Loucy (cell line): ENCODE measurements around the gene CHST11.

Source experiments
- H2AFZ ChIP-seq: fragments of 200-600 bp; sonication (generic); 2 replicates; pipeline ENCODE4 v1.6.0; 2016; ENCODE audit warnings: antibody characterized with exemption, mild to moderate bottlenecking, low read length, moderate library complexity
- H3F3A ChIP-seq: fragments of 200-600 bp; 2 replicates; pipeline ENCODE4 v1.6.0; 2016; ENCODE audit warnings: antibody characterized with exemption, low read depth, mild to moderate bottlenecking
- H3K27me3 ChIP-seq: fragments of 200-600 bp; sonication (generic); 2 replicates; pipeline ENCODE4 v1.6.1; 2014; ENCODE audit warnings: low read length, mild to moderate bottlenecking; ENCODE audit not compliant: insufficient read depth, poor library complexity, severe bottlenecking
- H3K36me3 ChIP-seq: fragments of 200-600 bp; sonication (generic); 2 replicates; pipeline ENCODE4 v1.6.1; 2016; ENCODE audit warnings: low read length; ENCODE audit not compliant: insufficient read depth
- H3K4me1 ChIP-seq: fragments of 200-600 bp; sonication (generic); 2 replicates; pipeline ENCODE4 v1.5.1; 2014; ENCODE audit warnings: low read length, mild to moderate bottlenecking; ENCODE audit not compliant: insufficient read depth, poor library complexity, severe bottlenecking
- H3K4me2 ChIP-seq: fragments of 200-600 bp; sonication (generic); 2 replicates; pipeline ENCODE4 v1.6.0; 2014; ENCODE audit warnings: antibody characterized with exemption, low read length, low read depth, mild to moderate bottlenecking; ENCODE audit not compliant: poor library complexity, severe bottlenecking
- H3K4me3 ChIP-seq: fragments of 200-600 bp; sonication (generic); 2 replicates; pipeline ENCODE4 v1.5.1; 2014; ENCODE audit warnings: low read length, mild to moderate bottlenecking, mixed read lengths; ENCODE audit not compliant: poor library complexity, severe bottlenecking
- H3K79me2 ChIP-seq: fragments of 200-600 bp; sonication (generic); 2 replicates; pipeline ENCODE4 v1.6.1; 2014; ENCODE audit warnings: low read length; ENCODE audit not compliant: insufficient read depth
- H3K9ac ChIP-seq: fragments of 200-600 bp; sonication (generic); 2 replicates; pipeline ENCODE4 v1.6.0; 2014; ENCODE audit warnings: mild to moderate bottlenecking, low read depth, low read length, moderate library complexity; ENCODE audit not compliant: poor library complexity, severe bottlenecking
- H3K9me2 ChIP-seq: fragments of 200-600 bp; sonication (generic); replicated peaks from 2 replicates; pipeline ENCODE4 v1.6.1; 2016; ENCODE audit warnings: low read depth, low read length, mixed read lengths
- H3K9me3 ChIP-seq: fragments of 200-600 bp; sonication (generic); 2 replicates; pipeline ENCODE4 v1.6.1; 2014; ENCODE audit warnings: mild to moderate bottlenecking, antibody characterized with exemption, low read length, low read depth; ENCODE audit not compliant: insufficient read depth
- H4K20me1 ChIP-seq: fragments of 200-600 bp; sonication (generic); 2 replicates; pipeline ENCODE4 v1.6.0; 2014; ENCODE audit warnings: antibody characterized with exemption, low read length, mild to moderate bottlenecking; ENCODE audit not compliant: insufficient read depth, poor library complexity, severe bottlenecking
- CTCF ChIP-seq: fragments of 200-600 bp; sonication (generic); conservative IDR thresholded peaks from 2 replicates; pipeline ENCODE4 v1.5.1; 2014; ENCODE audit warnings: mild to moderate bottlenecking, antibody characterized with exemption, low read length
- EZH2phosphoT487 ChIP-seq: fragments of 200-600 bp; IDR thresholded peaks from 2 replicates; pipeline ENCODE4 v1.6.1; 2018; ENCODE audit warnings: antibody characterized with exemption, mild to moderate bottlenecking, moderate library complexity, borderline replicate concordance

Gene CHST11

GRCh38 chr12:104738331-104738730, 281.6 kb downstream of the CHST11 start:
- Histone ChIP-seq H3K9me3 (no peaks in the 10 kb centered on the region), H3K9ac (no peak overlapping the region), H3K79me2 (peaks cover 100% of the 10 kb centered on the region), H3F3A (no peaks in the 10 kb centered on the region), H2AFZ (no peak overlapping the region), H3K36me3 (peaks cover 69% of the 10 kb centered on the region; the same call in 1 of the 2 replicates), H3K9me2 (no peaks in the 10 kb centered on the region), H3K27me3 (no peaks in the 10 kb centered on the region), H4K20me1 (peaks cover 98% of the 10 kb centered on the region), H3K4me1 (peaks cover 10% of the 10 kb centered on the region), H3K4me2 (no peak overlapping the region), H3K4me3 (no peak overlapping the region)
- TF ChIP-seq CTCF = no peak
- no peak for TF ChIP-seq EZH2phosphoT487

- no peaks in the 10 kb centered on the region for H3F3A ChIP-seq
- TF ChIP-seq CTCF = no peak
- no peak for TF ChIP-seq EZH2phosphoT487
- no peaks in the 10 kb centered on the region for H3K9me3 ChIP-seq
- no peaks in the 10 kb centered on the region for H3K27me3 ChIP-seq
- H3K9me2 ChIP-seq = no peaks in the 10 kb centered on the region
- no peak overlapping the region for H3K4me2 ChIP-seq
- H3K9ac ChIP-seq = no peak overlapping the region
- H3K4me3 ChIP-seq = no peak overlapping the region
- H3K36me3 ChIP-seq = peaks cover 66% of the 10 kb centered on the region; the same call in 1 of the 2 replicates
- peaks cover 6% of the 10 kb centered on the region for H3K4me1 ChIP-seq
- H4K20me1 ChIP-seq = peaks cover 96% of the 10 kb centered on the region
- peaks cover 99% of the 10 kb centered on the region for H3K79me2 ChIP-seq
- no peak overlapping the region for H2AFZ ChIP-seq
These were observed 282.3 kb downstream of the CHST11 start for GRCh38 chr12:104738776-104739642.

GRCh38 chr12:104740668-104741067, 283.9 kb downstream of the CHST11 start:
- peaks cover 3% of the 10 kb centered on the region for H3K4me1 ChIP-seq
- H3K79me2 ChIP-seq = peaks cover 97% of the 10 kb centered on the region
- no peaks in the 10 kb centered on the region for H3K27me3 ChIP-seq
- no peaks in the 10 kb centered on the region for H3F3A ChIP-seq
- no peaks in the 10 kb centered on the region for H3K9me3 ChIP-seq
- no peak overlapping the region for H3K4me3 ChIP-seq
- H3K9me2 ChIP-seq = no peaks in the 10 kb centered on the region
- H4K20me1 ChIP-seq = peaks cover 92% of the 10 kb centered on the region
- TF ChIP-seq EZH2phosphoT487 (no peak), CTCF (no peak)
- no peak overlapping the region for H2AFZ ChIP-seq
- H3K36me3 ChIP-seq = peaks cover 66% of the 10 kb centered on the region; the same call in 1 of the 2 replicates
- H3K4me2 ChIP-seq = no peak overlapping the region
- H3K9ac ChIP-seq = no peak overlapping the region
